ENCODE data around the gene LBHD1. TPM values are rescaled to one million over a fixed set of nuclear protein-coding genes. Genes with fewer than 3 reads are reported as not detected.
A peak's percentile ranks its signal among the peaks of the same experiment; 100 is the strongest.

Gene LBHD1
- total and polyA plus RNA-seq, 2 of the 13 experiments (the other 11 are each of a cell fraction or from before 2014, with no cell fraction given): 3.2 to 3.7 TPM

DNA sequence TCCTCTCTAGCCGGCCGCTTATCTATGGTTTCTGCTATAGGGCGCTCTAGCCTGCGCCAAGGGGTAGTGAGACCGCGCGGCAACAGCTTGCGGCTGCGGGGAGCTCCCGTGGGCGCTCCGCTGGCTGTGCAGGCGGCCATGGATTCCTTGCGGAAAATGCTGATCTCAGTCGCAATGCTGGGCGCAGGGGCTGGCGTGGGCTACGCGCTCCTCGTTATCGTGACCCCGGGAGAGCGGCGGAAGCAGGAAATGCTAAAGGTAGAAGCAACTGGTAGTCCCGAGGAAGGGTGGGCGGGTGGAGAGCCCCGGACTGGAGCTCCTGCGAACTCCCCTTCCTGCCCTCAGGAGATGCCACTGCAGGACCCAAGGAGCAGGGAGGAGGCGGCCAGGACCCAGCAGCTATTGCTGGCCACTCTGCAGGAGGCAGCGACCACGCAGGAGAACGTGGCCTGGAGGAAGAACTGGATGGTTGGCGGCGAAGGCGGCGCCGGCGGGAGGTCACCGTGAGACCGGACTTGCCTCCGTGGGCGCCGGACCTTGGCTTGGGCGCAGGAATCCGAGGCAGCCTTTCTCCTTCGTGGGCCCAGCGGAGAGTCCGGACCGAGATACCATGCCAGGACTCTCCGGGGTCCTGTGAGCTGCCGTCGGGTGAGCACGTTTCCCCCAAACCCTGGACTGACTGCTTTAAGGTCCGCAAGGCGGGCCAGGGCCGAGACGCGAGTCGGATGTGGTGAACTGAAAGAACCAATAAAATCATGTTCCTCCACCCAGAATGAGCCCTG lies at the start of gene LBHD1, which contains the start of gene UQCC3 (continued):
- TF ChIP-seq IRF2 (CRISPR knock-in tag; IDR thresholded peaks at IDR 0.05) (no peak; the same call in 1 of the 2 replicates), KDM3A (CRISPR knock-in tag; IDR thresholded peaks at IDR 0.05; ENCODE audit: low read depth) (no peak), KLF11 (CRISPR knock-in tag; IDR thresholded peaks at IDR 0.05) (no peak), MBD4 (IDR thresholded peaks at IDR 0.05; ENCODE audit: borderline replicate concordance, low read length) (no peak), GATAD1 (CRISPR knock-in tag; IDR thresholded peaks at IDR 0.05) (peak; percentile 84), PRMT3 (CRISPR knock-in tag; IDR thresholded peaks at IDR 0.05; ENCODE audit: borderline replicate concordance, low read depth) (0 out of 2 replicates have a peak, but pooled peaks have one; percentile 56), RNF2 (conservative IDR thresholded peaks at IDR 0.05; ENCODE audit: low read depth) (no peak), MXD4 (CRISPR knock-in tag; IDR thresholded peaks at IDR 0.05) (peak; percentile 42; the same call in 1 of the 2 replicates), ZNF331 (CRISPR knock-in tag; IDR thresholded peaks at IDR 0.05) (0 out of 2 replicates have a peak, but pooled peaks have one; percentile 30), ZNF383 (CRISPR knock-in tag; IDR thresholded peaks at IDR 0.05; ENCODE audit: borderline replicate concordance) (no peak), ZBTB21 (CRISPR knock-in tag; IDR thresholded peaks at IDR 0.05) (no peak), REPIN1 (CRISPR knock-in tag; IDR thresholded peaks at IDR 0.05; ENCODE audit: borderline replicate concordance, low read depth) (no peak), SMARCC2 (IDR thresholded peaks at IDR 0.05) (no peak), ZNF792 (CRISPR knock-in tag; IDR thresholded peaks at IDR 0.05) (no peak), FOXA1 (IDR thresholded peaks at IDR 0.05) (no peak), FOXA1 (CRISPR knock-in tag; IDR thresholded peaks at IDR 0.05) (no peak), ZBTB42 (CRISPR knock-in tag; IDR thresholded peaks at IDR 0.05) (peak; percentile 16; the same call in 1 of the 2 replicates), PAX8 (CRISPR knock-in tag; IDR thresholded peaks at IDR 0.05; ENCODE audit: borderline replicate concordance) (no peak), GABPA (IDR thresholded peaks at IDR 0.05; ENCODE audit: low read depth, low read length) (peak; percentile 51), GABPA (CRISPR knock-in tag; IDR thresholded peaks at IDR 0.05; ENCODE audit: low read depth) (peak; percentile 88), SALL1 (CRISPR knock-in tag; IDR thresholded peaks at IDR 0.05) (peak; percentile 78), NFKB2 (CRISPR knock-in tag; IDR thresholded peaks at IDR 0.05; ENCODE audit: borderline replicate concordance) (no peak), EED (CRISPR knock-in tag; IDR thresholded peaks at IDR 0.05) (no peak; the same call in none of the 2 replicates)
- TF ChIP-seq, protein P1, sequence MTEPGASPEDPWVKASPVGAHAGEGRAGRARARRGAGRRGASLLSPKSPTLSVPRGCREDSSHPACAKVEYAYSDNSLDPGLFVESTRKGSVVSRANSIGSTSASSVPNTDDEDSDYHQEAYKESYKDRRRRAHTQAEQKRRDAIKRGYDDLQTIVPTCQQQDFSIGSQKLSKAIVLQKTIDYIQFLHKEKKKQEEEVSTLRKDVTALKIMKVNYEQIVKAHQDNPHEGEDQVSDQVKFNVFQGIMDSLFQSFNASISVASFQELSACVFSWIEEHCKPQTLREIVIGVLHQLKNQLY (CRISPR knock-in tag; IDR thresholded peaks at IDR 0.05): no peak
- TF ChIP-seq, protein P2, sequence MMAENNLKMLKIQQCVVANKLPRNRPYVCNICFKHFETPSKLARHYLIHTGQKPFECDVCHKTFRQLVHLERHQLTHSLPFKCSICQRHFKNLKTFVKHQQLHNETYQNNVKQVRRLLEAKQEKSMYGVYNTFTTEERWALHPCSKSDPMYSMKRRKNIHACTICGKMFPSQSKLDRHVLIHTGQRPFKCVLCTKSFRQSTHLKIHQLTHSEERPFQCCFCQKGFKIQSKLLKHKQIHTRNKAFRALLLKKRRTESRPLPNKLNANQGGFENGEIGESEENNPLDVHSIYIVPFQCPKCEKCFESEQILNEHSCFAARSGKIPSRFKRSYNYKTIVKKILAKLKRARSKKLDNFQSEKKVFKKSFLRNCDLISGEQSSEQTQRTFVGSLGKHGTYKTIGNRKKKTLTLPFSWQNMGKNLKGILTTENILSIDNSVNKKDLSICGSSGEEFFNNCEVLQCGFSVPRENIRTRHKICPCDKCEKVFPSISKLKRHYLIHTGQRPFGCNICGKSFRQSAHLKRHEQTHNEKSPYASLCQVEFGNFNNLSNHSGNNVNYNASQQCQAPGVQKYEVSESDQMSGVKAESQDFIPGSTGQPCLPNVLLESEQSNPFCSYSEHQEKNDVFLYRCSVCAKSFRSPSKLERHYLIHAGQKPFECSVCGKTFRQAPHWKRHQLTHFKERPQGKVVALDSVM (CRISPR knock-in tag; IDR thresholded peaks at IDR 0.05): no peak
- TF ChIP-seq, protein P3, sequence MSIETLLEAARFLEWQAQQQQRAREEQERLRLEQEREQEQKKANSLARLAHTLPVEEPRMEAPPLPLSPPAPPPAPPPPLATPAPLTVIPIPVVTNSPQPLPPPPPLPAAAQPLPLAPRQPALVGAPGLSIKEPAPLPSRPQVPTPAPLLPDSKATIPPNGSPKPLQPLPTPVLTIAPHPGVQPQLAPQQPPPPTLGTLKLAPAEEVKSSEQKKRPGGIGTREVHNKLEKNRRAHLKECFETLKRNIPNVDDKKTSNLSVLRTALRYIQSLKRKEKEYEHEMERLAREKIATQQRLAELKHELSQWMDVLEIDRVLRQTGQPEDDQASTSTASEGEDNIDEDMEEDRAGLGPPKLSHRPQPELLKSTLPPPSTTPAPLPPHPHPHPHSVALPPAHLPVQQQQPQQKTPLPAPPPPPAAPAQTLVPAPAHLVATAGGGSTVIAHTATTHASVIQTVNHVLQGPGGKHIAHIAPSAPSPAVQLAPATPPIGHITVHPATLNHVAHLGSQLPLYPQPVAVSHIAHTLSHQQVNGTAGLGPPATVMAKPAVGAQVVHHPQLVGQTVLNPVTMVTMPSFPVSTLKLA (IDR thresholded peaks at IDR 0.05): no peak
- TF ChIP-seq, protein P4, sequence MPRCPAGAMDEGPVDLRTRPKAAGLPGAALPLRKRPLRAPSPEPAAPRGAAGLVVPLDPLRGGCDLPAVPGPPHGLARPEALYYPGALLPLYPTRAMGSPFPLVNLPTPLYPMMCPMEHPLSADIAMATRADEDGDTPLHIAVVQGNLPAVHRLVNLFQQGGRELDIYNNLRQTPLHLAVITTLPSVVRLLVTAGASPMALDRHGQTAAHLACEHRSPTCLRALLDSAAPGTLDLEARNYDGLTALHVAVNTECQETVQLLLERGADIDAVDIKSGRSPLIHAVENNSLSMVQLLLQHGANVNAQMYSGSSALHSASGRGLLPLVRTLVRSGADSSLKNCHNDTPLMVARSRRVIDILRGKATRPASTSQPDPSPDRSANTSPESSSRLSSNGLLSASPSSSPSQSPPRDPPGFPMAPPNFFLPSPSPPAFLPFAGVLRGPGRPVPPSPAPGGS (CRISPR knock-in tag; IDR thresholded peaks at IDR 0.05): no peak; the same call in 1 of the 2 replicates

All from HepG2 (cell line).